ENCODE measurements around the gene NGFR. TPM values are rescaled to one million over a fixed set of nuclear protein-coding genes. Genes with fewer than 3 reads are reported as not detected.
"Not testable (repeated sequence)": the region's sequence is repeated elsewhere in the genome, so short reads cannot be mapped to it uniquely, and the experiment has no call there.

NGFR gene
- total RNA-seq, 1 donor from 2014 or later = 131 TPM

- H3K4me1 Mint-ChIP-seq (ENCODE audit: low read depth, unreplicated experiment) = peaks cover 30% of the 10 kb centered on the region
- TF ChIP-seq CTCF (IDR thresholded peaks at IDR 0.05; ENCODE audit: partially characterized antibody, unreplicated experiment) = no peak
- peak overlapping the region; percentile 52 for H3K27ac Mint-ChIP-seq (ENCODE audit: unreplicated experiment)
- H3K9me3 Mint-ChIP-seq (ENCODE audit: unreplicated experiment) = peaks cover 16% of the 10 kb centered on the region
- DNase-seq = peak; percentile 83
- no peaks in the 10 kb centered on the region for H3K36me3 Mint-ChIP-seq (ENCODE audit: unreplicated experiment)
- H3K4me3 Mint-ChIP-seq (ENCODE audit: unreplicated experiment) = peak overlapping the region; percentile 89
- H3K27me3 Mint-ChIP-seq (ENCODE audit: unreplicated experiment) = peaks cover 15% of the 10 kb centered on the region
Observed at GRCh38 chr17:49497148-49498028, 2.3 kb downstream of the NGFR start.

GRCh38 chr17:49498029-49498615 lies 3.0 kb downstream of the NGFR start:
- H3K27ac Mint-ChIP-seq (ENCODE audit: unreplicated experiment) = peak overlapping the region; percentile 52
- H3K4me3 Mint-ChIP-seq (ENCODE audit: unreplicated experiment) = peak overlapping the region; percentile 89
- H3K36me3 Mint-ChIP-seq (ENCODE audit: unreplicated experiment) = no peaks in the 10 kb centered on the region
- peaks cover 16% of the 10 kb centered on the region for H3K9me3 Mint-ChIP-seq (ENCODE audit: unreplicated experiment)
- DNase-seq = no peak
- peaks cover 18% of the 10 kb centered on the region for H3K27me3 Mint-ChIP-seq (ENCODE audit: unreplicated experiment)
- H3K4me1 Mint-ChIP-seq (ENCODE audit: low read depth, unreplicated experiment) = peaks cover 34% of the 10 kb centered on the region
- peak; percentile 14 for TF ChIP-seq CTCF (IDR thresholded peaks at IDR 0.05; ENCODE audit: partially characterized antibody, unreplicated experiment)

GRCh38 chr17:49501496-49501895 lies 6.4 kb downstream of the NGFR start:
- Mint-ChIP-seq H3K9me3 (ENCODE audit: unreplicated experiment) (peaks cover 7% of the 10 kb centered on the region), H3K4me1 (ENCODE audit: low read depth, unreplicated experiment) (peaks cover 35% of the 10 kb centered on the region), H3K27ac (ENCODE audit: unreplicated experiment) (no peak overlapping the region)

GRCh38 chr17:49502254-49502653 lies 7.2 kb downstream of the NGFR start:
- peaks cover 7% of the 10 kb centered on the region for H3K9me3 Mint-ChIP-seq (ENCODE audit: unreplicated experiment)
- peak overlapping the region; percentile 67 for H3K4me3 Mint-ChIP-seq (ENCODE audit: unreplicated experiment)
- H3K36me3 Mint-ChIP-seq (ENCODE audit: unreplicated experiment) = no peaks in the 10 kb centered on the region
- no peak for TF ChIP-seq CTCF (IDR thresholded peaks at IDR 0.05; ENCODE audit: partially characterized antibody, unreplicated experiment)
- no peak overlapping the region for H3K27ac Mint-ChIP-seq (ENCODE audit: unreplicated experiment)
- no peak for DNase-seq
- peaks cover 10% of the 10 kb centered on the region for H3K27me3 Mint-ChIP-seq (ENCODE audit: unreplicated experiment)
- peaks cover 41% of the 10 kb centered on the region for H3K4me1 Mint-ChIP-seq (ENCODE audit: low read depth, unreplicated experiment)

More at GRCh38 chr17:49501496-49501895, 6.4 kb downstream of the NGFR start:
- DNase-seq = no peak
- Mint-ChIP-seq H3K36me3 (ENCODE audit: unreplicated experiment) (no peaks in the 10 kb centered on the region), H3K4me3 (ENCODE audit: unreplicated experiment) (no peak overlapping the region), H3K27me3 (ENCODE audit: unreplicated experiment) (peaks cover 14% of the 10 kb centered on the region)
- no peak for TF ChIP-seq CTCF (IDR thresholded peaks at IDR 0.05; ENCODE audit: partially characterized antibody, unreplicated experiment)

- peak overlapping the region; percentile 67 for H3K4me3 Mint-ChIP-seq (ENCODE audit: unreplicated experiment)
- not testable (repeated sequence) for H3K36me3 Mint-ChIP-seq (ENCODE audit: unreplicated experiment)
Observed at GRCh38 chr17:49502680-49503079, 7.6 kb downstream of the NGFR start.

More at GRCh38 chr17:49502680-49503079, 7.6 kb downstream of the NGFR start:
- peaks cover 43% of the 10 kb centered on the region for H3K4me1 Mint-ChIP-seq (ENCODE audit: low read depth, unreplicated experiment)
- not testable (repeated sequence) for DNase-seq; H3K27ac Mint-ChIP-seq (ENCODE audit: unreplicated experiment); H3K9me3 Mint-ChIP-seq (ENCODE audit: unreplicated experiment)
- H3K27me3 Mint-ChIP-seq (ENCODE audit: unreplicated experiment) = peaks cover 10% of the 10 kb centered on the region
